DMS114 treated with DMSO at 0.1 percent for 48 hours (cell line): ENCODE data around the gene CAPN2.

Source experiments
- DNase-seq: peaks from one replicate; lab custom pipeline; 2025; ENCODE audit not compliant: unreplicated experiment; lab: John Stamatoyannopoulos, UW

Gene CAPN2

GRCh38 chr1:223824712-223825111 lies 112.4 kb downstream of the CAPN2 start:
- DNase-seq = no peak
